Measurements from ENCODE around the gene SAMD14. TPM values are rescaled to one million over a fixed set of nuclear protein-coding genes. Genes with fewer than 3 reads are reported as not detected.

The SAMD14 gene
- total and polyA plus RNA-seq, 2 experiments from 2014 or later = 0.70 to 4.7 TPM

GRCh38 chr17:50095626-50096037 is 34.3 kb downstream of the SAMD14 start:
- DNase-seq (ENCODE audit: low spot score) (peak; percentile 68), ATAC-seq (peak; percentile 16)
- peaks cover 7% of the 10 kb centered on the region for H3K4me1 Mint-ChIP-seq
- H3K36me3 ChIP-seq (ENCODE audit: insufficient read depth) = no peaks in the 10 kb centered on the region
- H3K4me2 ChIP-seq = peak overlapping the region; percentile 96
- peaks cover under 1% of the 10 kb centered on the region; the same call in 1 of the 2 replicates for H3K4me1 ChIP-seq (ENCODE audit: insufficient read depth)
- no peaks in the 10 kb centered on the region for H3K9me2 ChIP-seq (ENCODE audit: insufficient read depth)
- H2AFZ ChIP-seq = peak overlapping the region; percentile 97
- no peak overlapping the region for H3K27ac ChIP-seq (ENCODE audit: low read depth)
- H3K27ac Mint-ChIP-seq = peak overlapping the region; percentile 90
- no peaks in the 10 kb centered on the region for H4K20me1 ChIP-seq (replicated peaks; ENCODE audit: insufficient read depth)
- H3K36me3 Mint-ChIP-seq (ENCODE audit: low read depth) = peaks cover 2% of the 10 kb centered on the region; the same call in 1 of the 3 replicates
- H3K4me3 Mint-ChIP-seq = peak overlapping the region; percentile 98
- no peaks in the 10 kb centered on the region for H3F3A ChIP-seq (replicated peaks; ENCODE audit: low read depth)
- H3K27me3 Mint-ChIP-seq (ENCODE audit: insufficient read depth, low read depth, poor library complexity) = peaks cover 10% of the 10 kb centered on the region
- H3K27me3 ChIP-seq (ENCODE audit: insufficient read depth) = no peaks in the 10 kb centered on the region
- TF ChIP-seq EZH2phosphoT487 (IDR thresholded peaks at IDR 0.05; ENCODE audit: unreplicated experiment) = no peak
- no peak for TF ChIP-seq JUNB (IDR thresholded peaks at IDR 0.05; ENCODE audit: unreplicated experiment)
- no peak for TF ChIP-seq ZNF331 (CRISPR knock-in tag; IDR thresholded peaks at IDR 0.05; ENCODE audit: low read depth)
- TF ChIP-seq STAT1 (IDR thresholded peaks at IDR 0.05; ENCODE audit: unreplicated experiment) = no peak
- no peak for TF ChIP-seq ETS1 (IDR thresholded peaks at IDR 0.05)
- no peak for TF ChIP-seq EZH2 (IDR thresholded peaks at IDR 0.05; ENCODE audit: low read depth, unreplicated experiment)
- no peak for TF ChIP-seq REST (IDR thresholded peaks at IDR 0.05; ENCODE audit: unreplicated experiment)
- no peak for TF ChIP-seq ZNF114 (CRISPR knock-in tag; IDR thresholded peaks at IDR 0.05)
- TF ChIP-seq POLR2AphosphoS5 (IDR thresholded peaks at IDR 0.05; ENCODE audit: low read depth) = no peak
- no peak for TF ChIP-seq ZNF462 (CRISPR knock-in tag; IDR thresholded peaks at IDR 0.05)
- TF ChIP-seq CTCF (conservative IDR thresholded peaks at IDR 0.05; ENCODE audit: low read depth in 2 of 2) = no peak
- H3K79me2 ChIP-seq (replicated peaks; ENCODE audit: insufficient read depth) = no peaks in the 10 kb centered on the region
- peak overlapping the region; percentile 95 for H3K4me3 ChIP-seq
- H3K9me3 Mint-ChIP-seq = no peaks in the 10 kb centered on the region

All from GM23338 (cell line).